IMR-90 (cell line): ENCODE measurements around the gene GPC6. TPM values are rescaled to one million over a fixed set of nuclear protein-coding genes. Genes with fewer than 3 reads are reported as not detected.

ENCODE experiments used
- ATAC-seq: fragments of 200-7000 bp; cut with Tn5 transposase; 2 replicates; pipeline ENCODE4 v1.9.1; 2020; ENCODE audit warnings: low read depth, mild to moderate bottlenecking, moderate library complexity
- BruUV-seq: library from RNA; stranded (reverse); fragments of 400-500 nt; replicated peaks from 2 replicates; lab custom pipeline; 2021; lab: Mats Ljungman, UMichigan
- CTCF ChIA-PET: fragments of 300-600 bp; formaldehyde crosslinking; extraction: SDS; loops from one replicate; lab custom pipeline; 2021; ENCODE audit warnings: antibody characterized with exemption; lab: Yijun Ruan, JAX
- POLR2A ChIA-PET: fragments of 300-600 bp; sonication (Branson Sonifier 250); formaldehyde crosslinking; loops from one replicate; lab custom pipeline; 2022; ENCODE audit warnings: antibody characterized with exemption; ENCODE audit not compliant: unreplicated experiment; lab: Charles Lee
- DNase-seq: peaks from one replicate; pipeline ENCODE4 v3.0.0; 2013
- H2AFZ ChIP-seq: replicated peaks from 2 replicates; pipeline ENCODE3; 2013; ENCODE audit warnings: low read length, mild to moderate bottlenecking; ENCODE audit not compliant: poor library complexity
- H2AK5ac ChIP-seq: 2 replicates; pipeline ENCODE4 v1.6.1; 2013; ENCODE audit warnings: low read depth, low read length, inconsistent platforms
- H2AK9ac ChIP-seq: replicated peaks from 2 replicates; pipeline ENCODE3; 2013; ENCODE audit warnings: mild to moderate bottlenecking, low read depth, low read length, moderate library complexity; ENCODE audit not compliant: poor library complexity
- H2BK120ac ChIP-seq: 2 replicates; pipeline ENCODE4 v1.6.1; 2013; ENCODE audit warnings: low read depth, low read length, inconsistent platforms
- H2BK15ac ChIP-seq: 3 replicates; pipeline ENCODE4 v1.6.1; 2013; ENCODE audit warnings: low read depth, low read length, inconsistent platforms
- H2BK20ac ChIP-seq: 2 replicates; pipeline ENCODE4 v1.6.1; 2013; ENCODE audit warnings: low read depth, mild to moderate bottlenecking, inconsistent platforms, low read length, moderate library complexity
- H2BK5ac ChIP-seq: 2 replicates; pipeline ENCODE4 v1.6.1; 2013; ENCODE audit warnings: mild to moderate bottlenecking, low read depth, low read length, inconsistent platforms; ENCODE audit not compliant: poor library complexity, severe bottlenecking
- H3K14ac ChIP-seq: replicated peaks from 2 replicates; pipeline ENCODE4 v1.6.1; 2013; ENCODE audit warnings: low read depth, low read length, inconsistent platforms
- H3K18ac ChIP-seq: 2 replicates; pipeline ENCODE4 v1.6.1; 2013; ENCODE audit warnings: low read depth, low read length, control low read depth
- H3K23ac ChIP-seq: 2 replicates; pipeline ENCODE4 v1.6.1; 2013; ENCODE audit warnings: low read depth, low read length, inconsistent platforms
- H3K27ac ChIP-seq: 2 replicates; pipeline ENCODE4 v1.5.1; 2013; ENCODE audit warnings: mild to moderate bottlenecking, control low read depth, low read length; ENCODE audit not compliant: insufficient read depth
- H3K27me3 ChIP-seq: 2 replicates; pipeline ENCODE4 v1.6.1; 2013; ENCODE audit warnings: low read length; ENCODE audit not compliant: control insufficient read depth, insufficient read depth
- H3K36me3 ChIP-seq: 2 replicates; pipeline ENCODE4 v1.6.1; 2013; ENCODE audit warnings: low read length, mixed read lengths; ENCODE audit not compliant: control insufficient read depth, insufficient read depth
- H3K4ac ChIP-seq: 2 replicates; pipeline ENCODE4 v1.6.1; 2013; ENCODE audit warnings: low read depth, low read length, inconsistent platforms
- H3K4me1 ChIP-seq: 2 replicates; pipeline ENCODE4 v1.6.1; 2013; ENCODE audit warnings: low read length, mixed read lengths; ENCODE audit not compliant: control insufficient read depth, insufficient read depth
- H3K4me2 ChIP-seq: 2 replicates; pipeline ENCODE4 v1.6.1; 2013; ENCODE audit warnings: low read depth, mild to moderate bottlenecking, control low read depth, low read length, moderate library complexity
- H3K4me3 ChIP-seq: 2 replicates; pipeline ENCODE4 v1.5.1; 2013; ENCODE audit warnings: low read depth, mild to moderate bottlenecking, control low read depth, low read length, moderate library complexity; ENCODE audit not compliant: insufficient read depth
- H3K56ac ChIP-seq: 2 replicates; pipeline ENCODE4 v1.6.1; 2013; ENCODE audit warnings: low read length, inconsistent platforms; ENCODE audit not compliant: insufficient read depth; ENCODE audit errors: extremely low read depth
- H3K79me1 ChIP-seq, 2 experiments: 2 replicates each; pipeline ENCODE4 v1.6.1; 2013; ENCODE audit warnings: low read length in 2 of 2, inconsistent platforms in 1 of 2, low read depth in 1 of 2
- H3K9ac ChIP-seq: 2 replicates; pipeline ENCODE4 v1.6.1; 2013; ENCODE audit warnings: low read depth, low read length, control low read depth
- H3K9me1 ChIP-seq: 2 replicates; pipeline ENCODE4 v1.6.1; 2013; ENCODE audit warnings: low read length, inconsistent platforms; ENCODE audit not compliant: insufficient read depth
- H3K9me3 ChIP-seq: 2 replicates; pipeline ENCODE4 v1.6.1; 2013; ENCODE audit warnings: low read length; ENCODE audit not compliant: control insufficient read depth, insufficient read depth
- H4K20me1 ChIP-seq: 2 replicates; pipeline ENCODE4 v1.6.1; 2013; ENCODE audit warnings: low read length, inconsistent platforms; ENCODE audit not compliant: insufficient read depth
- H4K5ac ChIP-seq: 2 replicates; pipeline ENCODE4 v1.6.1; 2013; ENCODE audit warnings: mild to moderate bottlenecking, low read depth, low read length, control low read depth
- H4K8ac ChIP-seq, 2 experiments: 2 replicates each; pipeline ENCODE4 v1.6.1; 2013; ENCODE audit warnings: low read depth in 2 of 2, low read length in 2 of 2, control low read depth in 1 of 2, inconsistent platforms in 1 of 2
- H4K91ac ChIP-seq: 2 replicates; pipeline ENCODE4 v1.6.1; 2013; ENCODE audit warnings: low read depth, low read length, inconsistent platforms; ENCODE audit not compliant: insufficient read depth
- BHLHE40 ChIP-seq: fragments of 150-350 bp; IDR thresholded peaks from 2 replicates; pipeline ENCODE4 v1.6.1; 2016; ENCODE audit warnings: mild to moderate bottlenecking, low read depth, low read length
- CEBPB ChIP-seq: IDR thresholded peaks from 2 replicates; pipeline ENCODE4 v1.6.1; 2012; ENCODE audit warnings: low read depth, low read length, improper control_type of control experiment
- CHD1 ChIP-seq: IDR thresholded peaks from 2 replicates; pipeline ENCODE4 v1.6.1; 2012; ENCODE audit warnings: low read depth, low read length, improper control_type of control experiment
- FOS ChIP-seq: fragments of 150-350 bp; IDR thresholded peaks from 2 replicates; pipeline ENCODE4 v1.6.1; 2016; ENCODE audit warnings: low read depth, low read length
- MAFK ChIP-seq: IDR thresholded peaks from 2 replicates; pipeline ENCODE4 v1.6.1; 2012; ENCODE audit warnings: low read depth, low read length, improper control_type of control experiment
- MAZ ChIP-seq: IDR thresholded peaks from 2 replicates; pipeline ENCODE4 v1.6.1; 2012; ENCODE audit warnings: low read depth, mild to moderate bottlenecking, low read length, improper control_type of control experiment, moderate library complexity, borderline replicate concordance
- MXI1 ChIP-seq: IDR thresholded peaks from 2 replicates; pipeline ENCODE4 v1.6.1; 2012; ENCODE audit warnings: low read depth, mild to moderate bottlenecking, low read length, moderate library complexity, borderline replicate concordance
- NFE2L2 ChIP-seq: fragments of 150-350 bp; IDR thresholded peaks from 2 replicates; pipeline ENCODE4 v1.6.1; 2016; ENCODE audit warnings: low read depth, mild to moderate bottlenecking, low read length
- POLR2A ChIP-seq: IDR thresholded peaks from 2 replicates; pipeline ENCODE4 v1.6.1; 2012; ENCODE audit warnings: mild to moderate bottlenecking, low read depth, low read length
- RAD21 ChIP-seq: IDR thresholded peaks from 2 replicates; pipeline ENCODE4 v1.6.1; 2012; ENCODE audit warnings: low read length, improper control_type of control experiment
- RCOR1 ChIP-seq: IDR thresholded peaks from 2 replicates; pipeline ENCODE4 v1.6.1; 2012; ENCODE audit warnings: mild to moderate bottlenecking, low read length, improper control_type of control experiment; ENCODE audit not compliant: insufficient replicate concordance
- RFX5 ChIP-seq: IDR thresholded peaks from 2 replicates; pipeline ENCODE4 v1.8.0; 2012; ENCODE audit warnings: low read depth, mild to moderate bottlenecking, low read length, moderate library complexity
- SMC3 ChIP-seq: fragments of 150-350 bp; IDR thresholded peaks from 2 replicates; pipeline ENCODE4 v1.6.1; 2016; ENCODE audit warnings: low read depth, mild to moderate bottlenecking, antibody characterized with exemption, low read length, moderate library complexity
- WGBS, 2 experiments: methylation state at CpG; one replicate each; pipeline versions ENCODE4 v1.1.5 to v1.1.7; 2013; ENCODE audit warnings: missing lambda C conversion rate in 2 of 2; ENCODE audit not compliant: insufficient read length in 1 of 2; ENCODE audit errors: extremely low coverage in 2 of 2; 5-methylcytosine and 5-hydroxymethylcytosine counted together
- dilution Hi-C: fragments of 300-500 bp; cut with HindIII; formaldehyde crosslinking; loops from one replicate; pipeline ENCODE4 v1.14.3; 2018; ENCODE audit warnings: low sequenced_read_pairs; ENCODE audit not compliant: unreplicated experiment
- in situ Hi-C: fragments of 300-500 bp; cut with MboI; formaldehyde crosslinking; loops from 3 replicates; pipeline ENCODE4 v1.14.3; 2019; ENCODE audit warnings: low sequenced_read_pairs, inconsistent platforms, mixed read lengths
- intact Hi-C: fragments of 100-400 bp; cut with micrococcal nuclease; formaldehyde crosslinking; loops from 2 replicates; pipeline ENCODE4 v1.10.0; 2022
- polyA plus RNA-seq, 3 experiments: library from polyadenylated mRNA; depleted of rRNA; stranded (reverse); fragments of >200 nt; gene quantifications; 2 replicates each; pipeline ENCODE4 v1.2.3, GENCODE V29; 2012; ENCODE audit warnings: low replicate concordance in 1 of 3
- total RNA-seq: library from RNA; depleted of rRNA; stranded (reverse); fragments of >200 nt; gene quantifications from 2 replicates; pipeline ENCODE4 v1.2.3, GENCODE V29; 2012
- TF ChIP-seq, protein P1 (sequence below): fragments of 150-350 bp; IDR thresholded peaks from 2 replicates; pipeline ENCODE4 v1.6.1; 2016; ENCODE audit warnings: low read depth, mild to moderate bottlenecking, low read length, moderate library complexity, borderline replicate concordance
- TF ChIP-seq, protein P2 (sequence below): fragments of 150-350 bp; IDR thresholded peaks from 2 replicates; pipeline ENCODE4 v1.6.1; 2017; ENCODE audit warnings: mild to moderate bottlenecking, antibody characterized with exemption, low read length, low read depth
- TF ChIP-seq, protein P3 (sequence below): conservative IDR thresholded peaks from 2 replicates; pipeline ENCODE4 v1.5.1; 2012; ENCODE audit warnings: mild to moderate bottlenecking, low read depth, low read length, improper control_type of control experiment

The GPC6 gene
- total and polyA plus RNA-seq, 2 of the 4 experiments (the other 2 are of a cell fraction): 14.9 to 39.4 TPM

DNA sequence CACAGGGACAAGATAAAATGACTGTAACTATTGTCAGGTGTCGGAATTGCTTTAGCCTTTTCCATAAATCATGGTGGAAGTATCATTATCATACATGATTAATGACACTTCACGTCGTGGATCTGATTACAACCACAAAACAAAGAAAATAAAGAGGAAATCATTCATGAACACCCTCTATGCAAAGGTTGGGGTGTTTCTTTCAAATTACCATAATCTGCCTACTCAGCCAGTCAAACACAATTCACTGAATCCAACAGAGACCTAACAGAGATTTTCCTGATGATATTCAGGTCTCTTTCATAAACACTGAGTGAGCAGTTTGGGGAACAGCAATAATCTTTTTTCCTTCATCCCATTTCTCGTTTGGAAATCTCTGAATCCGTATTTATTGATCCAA lies 627.3 kb downstream of the GPC6 start:
- DNase-seq: no peak
- dilution Hi-C loops (no loop called here), intact Hi-C loops (no loop called here), in situ Hi-C loops (no loop called here)
- no peak overlapping the region for H4K8ac ChIP-seq
- H3K4me3 ChIP-seq: no peak overlapping the region
- H3K4me2 ChIP-seq: no peak overlapping the region
- peaks cover 1% of the 10 kb centered on the region; the same call in 1 of the 2 replicates for H3K4me1 ChIP-seq
- no peak overlapping the region for H3K4ac ChIP-seq
- no peak overlapping the region for H2AFZ ChIP-seq
- H2AK5ac ChIP-seq: no peak overlapping the region
- no peak overlapping the region for H3K56ac ChIP-seq
- no peak overlapping the region for H4K5ac ChIP-seq
- H3K79me1 ChIP-seq: no peaks in the 10 kb centered on the region
- H4K91ac ChIP-seq: no peak overlapping the region
- no peak overlapping the region for H3K18ac ChIP-seq
- no peak overlapping the region for H3K27ac ChIP-seq
- no peaks in the 10 kb centered on the region for H4K20me1 ChIP-seq
- H2BK15ac ChIP-seq: no peak overlapping the region
- TF ChIP-seq RCOR1: no peak
- no peak for TF ChIP-seq SMC3
- no peak for TF ChIP-seq RFX5
- TF ChIP-seq, protein P1, sequence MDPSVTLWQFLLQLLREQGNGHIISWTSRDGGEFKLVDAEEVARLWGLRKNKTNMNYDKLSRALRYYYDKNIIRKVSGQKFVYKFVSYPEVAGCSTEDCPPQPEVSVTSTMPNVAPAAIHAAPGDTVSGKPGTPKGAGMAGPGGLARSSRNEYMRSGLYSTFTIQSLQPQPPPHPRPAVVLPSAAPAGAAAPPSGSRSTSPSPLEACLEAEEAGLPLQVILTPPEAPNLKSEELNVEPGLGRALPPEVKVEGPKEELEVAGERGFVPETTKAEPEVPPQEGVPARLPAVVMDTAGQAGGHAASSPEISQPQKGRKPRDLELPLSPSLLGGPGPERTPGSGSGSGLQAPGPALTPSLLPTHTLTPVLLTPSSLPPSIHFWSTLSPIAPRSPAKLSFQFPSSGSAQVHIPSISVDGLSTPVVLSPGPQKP: no peak
- no peak for TF ChIP-seq CEBPB
- no peak for TF ChIP-seq CHD1
- TF ChIP-seq, protein P2, sequence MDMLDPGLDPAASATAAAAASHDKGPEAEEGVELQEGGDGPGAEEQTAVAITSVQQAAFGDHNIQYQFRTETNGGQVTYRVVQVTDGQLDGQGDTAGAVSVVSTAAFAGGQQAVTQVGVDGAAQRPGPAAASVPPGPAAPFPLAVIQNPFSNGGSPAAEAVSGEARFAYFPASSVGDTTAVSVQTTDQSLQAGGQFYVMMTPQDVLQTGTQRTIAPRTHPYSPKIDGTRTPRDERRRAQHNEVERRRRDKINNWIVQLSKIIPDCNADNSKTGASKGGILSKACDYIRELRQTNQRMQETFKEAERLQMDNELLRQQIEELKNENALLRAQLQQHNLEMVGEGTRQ: no peak
- TF ChIP-seq FOS: no peak
- no peak for TF ChIP-seq RAD21
- no peak for TF ChIP-seq POLR2A
- no peak for TF ChIP-seq BHLHE40
- TF ChIP-seq NFE2L2: no peak
- no peak for TF ChIP-seq MAZ
- no peak for TF ChIP-seq MAFK
- TF ChIP-seq MXI1: no peak
- TF ChIP-seq, protein P3, sequence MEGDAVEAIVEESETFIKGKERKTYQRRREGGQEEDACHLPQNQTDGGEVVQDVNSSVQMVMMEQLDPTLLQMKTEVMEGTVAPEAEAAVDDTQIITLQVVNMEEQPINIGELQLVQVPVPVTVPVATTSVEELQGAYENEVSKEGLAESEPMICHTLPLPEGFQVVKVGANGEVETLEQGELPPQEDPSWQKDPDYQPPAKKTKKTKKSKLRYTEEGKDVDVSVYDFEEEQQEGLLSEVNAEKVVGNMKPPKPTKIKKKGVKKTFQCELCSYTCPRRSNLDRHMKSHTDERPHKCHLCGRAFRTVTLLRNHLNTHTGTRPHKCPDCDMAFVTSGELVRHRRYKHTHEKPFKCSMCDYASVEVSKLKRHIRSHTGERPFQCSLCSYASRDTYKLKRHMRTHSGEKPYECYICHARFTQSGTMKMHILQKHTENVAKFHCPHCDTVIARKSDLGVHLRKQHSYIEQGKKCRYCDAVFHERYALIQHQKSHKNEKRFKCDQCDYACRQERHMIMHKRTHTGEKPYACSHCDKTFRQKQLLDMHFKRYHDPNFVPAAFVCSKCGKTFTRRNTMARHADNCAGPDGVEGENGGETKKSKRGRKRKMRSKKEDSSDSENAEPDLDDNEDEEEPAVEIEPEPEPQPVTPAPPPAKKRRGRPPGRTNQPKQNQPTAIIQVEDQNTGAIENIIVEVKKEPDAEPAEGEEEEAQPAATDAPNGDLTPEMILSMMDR: no peak
- no peaks in the 10 kb centered on the region for H3K27me3 ChIP-seq
- POLR2A ChIA-PET: no interaction called here
- no peak overlapping the region for H2AK9ac ChIP-seq
- no CpG with 5 or more reads among the region's 5 CpGs for WGBS, 2 experiments
- no peak overlapping the region for H2BK20ac ChIP-seq
- H2BK120ac ChIP-seq: no peak overlapping the region
- no TSS peak for BruUV-seq
- no peaks in the 10 kb centered on the region for H3K9me3 ChIP-seq
- H2BK5ac ChIP-seq: no peak overlapping the region
- no peaks in the 10 kb centered on the region for H3K36me3 ChIP-seq
- CTCF ChIA-PET: no interaction called here
- no peak for ATAC-seq
- no peaks in the 10 kb centered on the region for H3K9me1 ChIP-seq
- no peak overlapping the region for H3K14ac ChIP-seq
- no peak overlapping the region for H3K9ac ChIP-seq
- no peak overlapping the region for H3K23ac ChIP-seq
